Breast epithelium (tissue), 3 donors: Measurements from ENCODE around the gene UBASH3B.
"Not testable (repeated sequence)": the region's sequence is repeated elsewhere in the genome, so short reads cannot be mapped to it uniquely, and the experiment has no call there.

Experiments used
- POLR2A ChIP-seq: fragments of 450-650 bp; IDR thresholded peaks from one replicate; pipeline ENCODE4 v1.6.1; 2016; ENCODE audit warnings: antibody characterized with exemption, mild to moderate bottlenecking, moderate library complexity
- POLR2AphosphoS5 ChIP-seq, 3 donors: sonication (generic); formaldehyde crosslinking; IDR thresholded peaks; one replicate each; pipeline ENCODE4 v1.6.1; 2017; ENCODE audit warnings: antibody characterized with exemption in 3 of 3
- TF ChIP-seq, protein P1 (sequence below), 3 donors: fragments of 450-650 bp; IDR thresholded peaks; one replicate each; pipeline ENCODE4 v1.5.1; 2016 to 2017; ENCODE audit warnings: antibody characterized with exemption in 3 of 3, mild to moderate bottlenecking in 3 of 3, moderate library complexity in 3 of 3

GRCh38 chr11:122607162-122607561, 48.4 kb upstream of the UBASH3B start:
- TF ChIP-seq POLR2A; POLR2AphosphoS5 (IDR thresholded peaks at IDR 0.05): not testable (repeated sequence)
- TF ChIP-seq, protein P1, sequence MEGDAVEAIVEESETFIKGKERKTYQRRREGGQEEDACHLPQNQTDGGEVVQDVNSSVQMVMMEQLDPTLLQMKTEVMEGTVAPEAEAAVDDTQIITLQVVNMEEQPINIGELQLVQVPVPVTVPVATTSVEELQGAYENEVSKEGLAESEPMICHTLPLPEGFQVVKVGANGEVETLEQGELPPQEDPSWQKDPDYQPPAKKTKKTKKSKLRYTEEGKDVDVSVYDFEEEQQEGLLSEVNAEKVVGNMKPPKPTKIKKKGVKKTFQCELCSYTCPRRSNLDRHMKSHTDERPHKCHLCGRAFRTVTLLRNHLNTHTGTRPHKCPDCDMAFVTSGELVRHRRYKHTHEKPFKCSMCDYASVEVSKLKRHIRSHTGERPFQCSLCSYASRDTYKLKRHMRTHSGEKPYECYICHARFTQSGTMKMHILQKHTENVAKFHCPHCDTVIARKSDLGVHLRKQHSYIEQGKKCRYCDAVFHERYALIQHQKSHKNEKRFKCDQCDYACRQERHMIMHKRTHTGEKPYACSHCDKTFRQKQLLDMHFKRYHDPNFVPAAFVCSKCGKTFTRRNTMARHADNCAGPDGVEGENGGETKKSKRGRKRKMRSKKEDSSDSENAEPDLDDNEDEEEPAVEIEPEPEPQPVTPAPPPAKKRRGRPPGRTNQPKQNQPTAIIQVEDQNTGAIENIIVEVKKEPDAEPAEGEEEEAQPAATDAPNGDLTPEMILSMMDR (IDR thresholded peaks at IDR 0.05): not testable (repeated sequence)
